Measurements from ENCODE around the gene USP32. TPM values are rescaled to one million over a fixed set of nuclear protein-coding genes. Genes with fewer than 3 reads are reported as not detected.

USP32 gene
- total and polyA plus RNA-seq, 3 experiments from 2014 or later: 8.6 to 24.8 (median 23.1) TPM

DNA sequence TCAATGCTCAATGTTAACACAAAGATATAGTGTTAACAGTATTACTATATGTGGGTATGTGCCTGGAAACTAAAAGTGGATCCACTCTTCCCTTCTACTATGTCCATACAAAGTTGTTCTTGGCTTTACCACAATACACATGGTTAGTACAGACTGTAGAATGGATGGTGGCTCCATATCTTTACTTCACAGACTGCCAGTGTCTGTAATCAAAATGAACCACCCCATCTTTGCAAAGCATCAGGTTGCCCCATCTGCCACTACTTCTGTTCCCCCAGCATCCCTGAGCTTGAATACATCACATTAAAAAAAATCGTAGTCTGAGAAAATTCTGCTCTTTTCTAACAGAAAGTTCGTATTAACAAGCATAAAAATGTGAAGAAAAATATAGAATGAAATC is 30.0 kb downstream of the USP32 start:
- ChIA-PET POLR2A (no interaction called here), CTCF (no interaction called here)
- no peaks in the 10 kb centered on the region for H3K36me3 ChIP-seq (ENCODE audit: insufficient read depth, low read length)
- Mint-ChIP-seq H3K27me3 (no peaks in the 10 kb centered on the region), H3K27ac (no peak overlapping the region), H3K9me3 (no peaks in the 10 kb centered on the region), H3K4me3 (no peak overlapping the region), H3K36me3 (peaks cover 0 to under 1% (median under 1%) of the 10 kb centered on the region in 3 donors), H3K4me1 (peaks cover 2 to 18% (median 17%) of the 10 kb centered on the region in 3 donors)
- no peak for DNase-seq
- H3K27ac ChIP-seq (ENCODE audit: low read depth, low read length): no peak overlapping the region
- no peaks in the 10 kb centered on the region for H3K27me3 ChIP-seq (ENCODE audit: insufficient read depth, low read length, poor library complexity, severe bottlenecking)
- H3K4me1 ChIP-seq (ENCODE audit: insufficient read depth, low read length): no peaks in the 10 kb centered on the region
- H3K4me3 ChIP-seq (ENCODE audit: low read length): no peak overlapping the region
- no peaks in the 10 kb centered on the region for H3K9me3 ChIP-seq (ENCODE audit: low read length)

- no peaks in the 10 kb centered on the region for H3K27me3 Mint-ChIP-seq
- Histone ChIP-seq H3K4me3 (ENCODE audit: low read length) (no peak overlapping the region), H3K9me3 (ENCODE audit: low read length) (no peaks in the 10 kb centered on the region), H3K27ac (ENCODE audit: low read depth, low read length) (no peak overlapping the region), H3K4me1 (ENCODE audit: insufficient read depth, low read length) (peaks cover 12% of the 10 kb centered on the region), H3K36me3 (ENCODE audit: insufficient read depth, low read length) (no peaks in the 10 kb centered on the region), H3K27me3 (ENCODE audit: insufficient read depth, low read length, poor library complexity, severe bottlenecking) (no peaks in the 10 kb centered on the region)
- H3K4me3 Mint-ChIP-seq: no peak overlapping the region
- H3K36me3 Mint-ChIP-seq: peaks cover 0 to 10% (median 3%) of the 10 kb centered on the region in 3 donors
- ChIA-PET CTCF (no interaction called here), POLR2A (no interaction called here)
- H3K9me3 Mint-ChIP-seq: no peaks in the 10 kb centered on the region
- H3K4me1 Mint-ChIP-seq: peaks cover 17 to 42% (median 40%) of the 10 kb centered on the region in 3 donors
- H3K27ac Mint-ChIP-seq: peak overlapping the region in 2 of 8 donors; percentile 14 to 21
- no peak for DNase-seq
Measured at GRCh38 chr17:60359415-60359814, 32.5 kb downstream of the USP32 start.

DNA sequence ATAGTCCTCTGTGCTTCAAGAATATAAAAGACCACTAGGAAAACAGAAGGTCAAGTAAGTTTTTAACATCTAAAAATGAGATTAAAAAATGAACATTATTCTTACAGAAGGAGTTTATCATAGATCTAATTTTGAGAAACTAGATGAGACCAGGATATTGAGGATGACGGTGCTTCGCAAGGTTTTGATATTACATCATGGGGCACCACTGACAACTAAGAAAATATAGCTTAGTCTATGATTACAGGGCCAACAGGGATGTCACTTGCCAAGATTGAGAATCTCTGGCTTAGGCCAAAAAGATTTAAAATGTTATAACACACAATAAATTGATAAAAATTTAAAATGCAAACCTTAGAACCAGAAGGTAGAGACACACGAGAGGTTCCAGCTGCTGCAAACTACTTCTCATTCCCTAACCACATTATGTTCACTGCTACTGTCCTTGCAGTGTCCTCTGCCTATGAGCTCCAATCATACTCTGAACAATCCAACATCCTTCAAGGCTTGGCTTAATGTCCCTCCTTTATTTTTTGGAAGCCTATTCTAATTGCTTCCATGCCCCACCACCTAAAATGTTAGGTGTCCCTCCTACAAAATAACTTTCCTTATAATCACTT is 33.2 kb downstream of the USP32 start:
- no peak overlapping the region for H3K27ac Mint-ChIP-seq
- no peak for DNase-seq
- POLR2A ChIA-PET: no interaction called here
- H3K36me3 Mint-ChIP-seq: peaks cover 0 to 10% (median 3%) of the 10 kb centered on the region in 3 donors
- CTCF ChIA-PET: no interaction called here
- Histone ChIP-seq H3K27me3 (ENCODE audit: insufficient read depth, low read length, poor library complexity, severe bottlenecking) (no peaks in the 10 kb centered on the region), H3K4me3 (ENCODE audit: low read length) (no peak overlapping the region), H3K27ac (ENCODE audit: low read depth, low read length) (no peak overlapping the region), H3K36me3 (ENCODE audit: insufficient read depth, low read length) (no peaks in the 10 kb centered on the region), H3K4me1 (ENCODE audit: insufficient read depth, low read length) (peaks cover 12% of the 10 kb centered on the region), H3K9me3 (ENCODE audit: low read length) (no peaks in the 10 kb centered on the region)
- no peak overlapping the region for H3K4me3 Mint-ChIP-seq
- H3K4me1 Mint-ChIP-seq: peaks cover 19 to 45% (median 41%) of the 10 kb centered on the region in 3 donors
- no peaks in the 10 kb centered on the region for H3K27me3 Mint-ChIP-seq
- no peaks in the 10 kb centered on the region for H3K9me3 Mint-ChIP-seq

DNA sequence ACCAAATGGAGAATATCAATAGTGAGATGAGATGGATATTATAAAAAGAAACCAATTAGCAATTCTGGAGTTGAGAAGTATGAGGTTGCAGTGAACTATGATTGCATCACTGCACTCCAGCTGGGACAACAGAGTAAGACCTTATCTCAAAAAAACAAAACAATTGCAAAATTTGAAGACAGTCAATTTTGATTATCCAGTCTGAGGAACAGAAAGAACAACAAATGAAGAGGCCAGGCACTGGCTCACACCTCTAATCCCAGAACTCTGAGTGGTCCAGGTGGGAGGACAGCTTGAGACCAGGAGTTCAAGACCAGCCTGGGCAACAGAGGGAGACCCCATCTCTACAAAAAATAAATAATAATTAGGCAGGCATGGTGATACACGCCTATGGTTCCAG is 35.0 kb downstream of the USP32 start:
- Mint-ChIP-seq H3K36me3 (peaks cover 0 to 10% (median 5%) of the 10 kb centered on the region in 3 donors), H3K27me3 (no peaks in the 10 kb centered on the region), H3K4me3 (no peak overlapping the region), H3K9me3 (no peaks in the 10 kb centered on the region), H3K4me1 (peaks cover 23 to 43% (median 39%) of the 10 kb centered on the region in 3 donors), H3K27ac (no peak overlapping the region)
- H3K9me3 ChIP-seq (ENCODE audit: low read length): no peaks in the 10 kb centered on the region
- no peaks in the 10 kb centered on the region for H3K36me3 ChIP-seq (ENCODE audit: insufficient read depth, low read length)
- no peak overlapping the region for H3K4me3 ChIP-seq (ENCODE audit: low read length)
- CTCF ChIA-PET: no interaction called here
- POLR2A ChIA-PET: no interaction called here
- H3K27ac ChIP-seq (ENCODE audit: low read depth, low read length): no peak overlapping the region
- DNase-seq: no peak
- peaks cover 12% of the 10 kb centered on the region for H3K4me1 ChIP-seq (ENCODE audit: insufficient read depth, low read length)
- no peaks in the 10 kb centered on the region for H3K27me3 ChIP-seq (ENCODE audit: insufficient read depth, low read length, poor library complexity, severe bottlenecking)

GRCh38 chr17:60355663-60356594 is 36.0 kb downstream of the USP32 start:
- no peak overlapping the region for H3K27ac ChIP-seq (ENCODE audit: low read depth, low read length)
- H3K4me3 ChIP-seq (ENCODE audit: low read length): no peak overlapping the region
- no peaks in the 10 kb centered on the region for H3K27me3 ChIP-seq (ENCODE audit: insufficient read depth, low read length, poor library complexity, severe bottlenecking)
- peak overlapping the region in 1 of 7 donors; percentile 13 for H3K4me3 Mint-ChIP-seq
- H3K36me3 Mint-ChIP-seq: peaks cover 0 to 10% (median 5%) of the 10 kb centered on the region in 3 donors
- POLR2A ChIA-PET: no interaction called here
- no peaks in the 10 kb centered on the region for H3K9me3 Mint-ChIP-seq
- H3K4me1 Mint-ChIP-seq: peaks cover 23 to 47% (median 30%) of the 10 kb centered on the region in 3 donors
- H3K36me3 ChIP-seq (ENCODE audit: insufficient read depth, low read length): no peaks in the 10 kb centered on the region
- H3K27ac Mint-ChIP-seq: peak overlapping the region in 3 of 8 donors; percentile 19 to 51 (median 47)
- no peak for DNase-seq
- CTCF ChIA-PET: no interaction called here
- peaks cover 12% of the 10 kb centered on the region for H3K4me1 ChIP-seq (ENCODE audit: insufficient read depth, low read length)
- no peaks in the 10 kb centered on the region for H3K27me3 Mint-ChIP-seq
- no peaks in the 10 kb centered on the region for H3K9me3 ChIP-seq (ENCODE audit: low read length)

DNA sequence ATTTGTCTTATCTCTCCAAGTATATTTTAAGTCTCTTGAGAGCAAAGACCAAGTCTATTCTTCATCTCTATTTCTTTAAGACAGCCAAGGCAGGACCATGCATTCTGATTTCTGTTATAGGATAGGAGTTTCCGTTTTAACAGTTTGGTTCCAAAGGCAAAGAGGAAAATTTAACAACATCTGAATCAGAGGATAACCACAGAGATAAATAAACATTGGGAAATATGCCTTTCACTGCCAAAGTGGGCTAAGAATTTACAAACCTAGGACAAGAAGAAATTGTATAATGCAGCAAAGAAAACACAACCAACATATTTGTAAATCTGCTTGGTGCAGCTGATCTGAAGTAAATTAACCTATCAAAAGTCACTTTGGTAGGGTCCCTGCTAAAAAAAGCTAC is 37.7 kb downstream of the USP32 start:
- Histone ChIP-seq H3K4me3 (ENCODE audit: low read length) (no peak overlapping the region), H3K4me1 (ENCODE audit: insufficient read depth, low read length) (peaks cover 12% of the 10 kb centered on the region), H3K27ac (ENCODE audit: low read depth, low read length) (no peak overlapping the region), H3K27me3 (ENCODE audit: insufficient read depth, low read length, poor library complexity, severe bottlenecking) (no peaks in the 10 kb centered on the region), H3K36me3 (ENCODE audit: insufficient read depth, low read length) (no peaks in the 10 kb centered on the region), H3K9me3 (ENCODE audit: low read length) (no peaks in the 10 kb centered on the region)
- Mint-ChIP-seq H3K36me3 (peaks cover 0 to 10% (median 5%) of the 10 kb centered on the region in 3 donors), H3K27me3 (no peaks in the 10 kb centered on the region), H3K4me1 (peaks cover 23 to 49% (median 34%) of the 10 kb centered on the region in 3 donors), H3K9me3 (no peaks in the 10 kb centered on the region), H3K27ac (peak overlapping the region in 1 of 8 donors; percentile 75), H3K4me3 (no peak overlapping the region)
- ChIA-PET POLR2A (no interaction called here), CTCF (no interaction called here)
- no peak for DNase-seq

- Mint-ChIP-seq H3K36me3 (peaks cover 0 to 10% (median 5%) of the 10 kb centered on the region in 3 donors), H3K27ac (no peak overlapping the region), H3K27me3 (no peaks in the 10 kb centered on the region), H3K4me3 (no peak overlapping the region), H3K9me3 (no peaks in the 10 kb centered on the region), H3K4me1 (peaks cover 23 to 44% (median 34%) of the 10 kb centered on the region in 3 donors)
- Histone ChIP-seq H3K4me3 (ENCODE audit: low read length) (no peak overlapping the region), H3K9me3 (ENCODE audit: low read length) (no peaks in the 10 kb centered on the region), H3K4me1 (ENCODE audit: insufficient read depth, low read length) (peaks cover 12% of the 10 kb centered on the region), H3K36me3 (ENCODE audit: insufficient read depth, low read length) (no peaks in the 10 kb centered on the region), H3K27me3 (ENCODE audit: insufficient read depth, low read length, poor library complexity, severe bottlenecking) (no peaks in the 10 kb centered on the region), H3K27ac (ENCODE audit: low read depth, low read length) (no peak overlapping the region)
- DNase-seq: no peak
- POLR2A ChIA-PET: no interaction called here
- CTCF ChIA-PET: no interaction called here
Measured at GRCh38 chr17:60353773-60354172, 38.2 kb downstream of the USP32 start.

GRCh38 chr17:60352569-60352968 is 39.4 kb downstream of the USP32 start:
- no peaks in the 10 kb centered on the region for H3K36me3 ChIP-seq (ENCODE audit: insufficient read depth, low read length)
- H3K9me3 ChIP-seq (ENCODE audit: low read length): no peaks in the 10 kb centered on the region
- H3K4me3 ChIP-seq (ENCODE audit: low read length): no peak overlapping the region
- no peaks in the 10 kb centered on the region for H3K9me3 Mint-ChIP-seq
- peaks cover 12% of the 10 kb centered on the region for H3K4me1 ChIP-seq (ENCODE audit: insufficient read depth, low read length)
- H3K27me3 ChIP-seq (ENCODE audit: insufficient read depth, low read length, poor library complexity, severe bottlenecking): no peaks in the 10 kb centered on the region
- H3K27ac Mint-ChIP-seq: no peak overlapping the region
- CTCF ChIA-PET: no interaction called here
- H3K4me3 Mint-ChIP-seq: no peak overlapping the region
- H3K27me3 Mint-ChIP-seq: no peaks in the 10 kb centered on the region
- no peak overlapping the region for H3K27ac ChIP-seq (ENCODE audit: low read depth, low read length)
- POLR2A ChIA-PET: no interaction called here
- no peak for DNase-seq
- H3K4me1 Mint-ChIP-seq: peaks cover 23 to 41% (median 34%) of the 10 kb centered on the region in 3 donors
- peaks cover 0 to 10% (median 5%) of the 10 kb centered on the region in 3 donors for H3K36me3 Mint-ChIP-seq

All from CD8-positive, alpha-beta memory T cell (primary cell).